Measurements from ENCODE around the gene KEL. TPM values are rescaled to one million over a fixed set of nuclear protein-coding genes. Genes with fewer than 3 reads are reported as not detected.

The KEL gene
- total and polyA plus RNA-seq, 3 donors from 2014 or later: 52.1 to 124 (median 124) TPM

GRCh38 chr7:142917447-142917846 is 44.7 kb downstream of the KEL start:
- H3K4me3 ChIP-seq: no peak overlapping the region
- no peak overlapping the region for H3K27ac ChIP-seq
- no peak for DNase-seq
- intact Hi-C loops (cut with DNase I; ENCODE audit: low total_unique reads): no loop called here
- H3K9me3 ChIP-seq: no peaks in the 10 kb centered on the region
- no peaks in the 10 kb centered on the region for H3K4me1 ChIP-seq
- TF ChIP-seq, protein P1, sequence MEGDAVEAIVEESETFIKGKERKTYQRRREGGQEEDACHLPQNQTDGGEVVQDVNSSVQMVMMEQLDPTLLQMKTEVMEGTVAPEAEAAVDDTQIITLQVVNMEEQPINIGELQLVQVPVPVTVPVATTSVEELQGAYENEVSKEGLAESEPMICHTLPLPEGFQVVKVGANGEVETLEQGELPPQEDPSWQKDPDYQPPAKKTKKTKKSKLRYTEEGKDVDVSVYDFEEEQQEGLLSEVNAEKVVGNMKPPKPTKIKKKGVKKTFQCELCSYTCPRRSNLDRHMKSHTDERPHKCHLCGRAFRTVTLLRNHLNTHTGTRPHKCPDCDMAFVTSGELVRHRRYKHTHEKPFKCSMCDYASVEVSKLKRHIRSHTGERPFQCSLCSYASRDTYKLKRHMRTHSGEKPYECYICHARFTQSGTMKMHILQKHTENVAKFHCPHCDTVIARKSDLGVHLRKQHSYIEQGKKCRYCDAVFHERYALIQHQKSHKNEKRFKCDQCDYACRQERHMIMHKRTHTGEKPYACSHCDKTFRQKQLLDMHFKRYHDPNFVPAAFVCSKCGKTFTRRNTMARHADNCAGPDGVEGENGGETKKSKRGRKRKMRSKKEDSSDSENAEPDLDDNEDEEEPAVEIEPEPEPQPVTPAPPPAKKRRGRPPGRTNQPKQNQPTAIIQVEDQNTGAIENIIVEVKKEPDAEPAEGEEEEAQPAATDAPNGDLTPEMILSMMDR (IDR thresholded peaks at IDR 0.05): no peak
- TF ChIP-seq POLR2A (IDR thresholded peaks at IDR 0.05): no peak
- no peaks in the 10 kb centered on the region for H3K27me3 ChIP-seq
- no peaks in the 10 kb centered on the region for H3K36me3 ChIP-seq (ENCODE audit: low read depth, missing control alignments)
- WGBS, 2 donors: 83 to 85% methylated on average over 3 of the region's 3 CpGs

- no peak overlapping the region for H3K27ac ChIP-seq
- no peaks in the 10 kb centered on the region for H3K9me3 ChIP-seq
- intact Hi-C loops (cut with DNase I; ENCODE audit: low total_unique reads): no loop called here
- 60 to 69% methylated on average over 2 of the region's 2 CpGs for WGBS, 2 donors
- H3K27me3 ChIP-seq: no peaks in the 10 kb centered on the region
- no peaks in the 10 kb centered on the region for H3K36me3 ChIP-seq (ENCODE audit: low read depth, missing control alignments)
- no peak for DNase-seq
- H3K4me1 ChIP-seq: no peaks in the 10 kb centered on the region
- H3K4me3 ChIP-seq: no peak overlapping the region
- TF ChIP-seq, protein P1 (IDR thresholded peaks at IDR 0.05): no peak
- TF ChIP-seq POLR2A (IDR thresholded peaks at IDR 0.05): no peak
These were observed 45.7 kb downstream of the KEL start for GRCh38 chr7:142916508-142916907.

GRCh38 chr7:142915315-142915714 is 46.8 kb downstream of the KEL start:
- TF ChIP-seq, protein P1 (IDR thresholded peaks at IDR 0.05): no peak
- no peak for TF ChIP-seq POLR2A (IDR thresholded peaks at IDR 0.05)
- Histone ChIP-seq H3K4me1 (no peaks in the 10 kb centered on the region), H3K9me3 (no peaks in the 10 kb centered on the region), H3K4me3 (no peak overlapping the region), H3K36me3 (ENCODE audit: low read depth, missing control alignments) (no peaks in the 10 kb centered on the region), H3K27ac (no peak overlapping the region), H3K27me3 (no peaks in the 10 kb centered on the region)
- 89% methylated on average over 8 of the region's 8 CpGs for WGBS, 2 donors
- intact Hi-C loops (cut with DNase I; ENCODE audit: low total_unique reads): no loop called here
- DNase-seq: no peak

DNA sequence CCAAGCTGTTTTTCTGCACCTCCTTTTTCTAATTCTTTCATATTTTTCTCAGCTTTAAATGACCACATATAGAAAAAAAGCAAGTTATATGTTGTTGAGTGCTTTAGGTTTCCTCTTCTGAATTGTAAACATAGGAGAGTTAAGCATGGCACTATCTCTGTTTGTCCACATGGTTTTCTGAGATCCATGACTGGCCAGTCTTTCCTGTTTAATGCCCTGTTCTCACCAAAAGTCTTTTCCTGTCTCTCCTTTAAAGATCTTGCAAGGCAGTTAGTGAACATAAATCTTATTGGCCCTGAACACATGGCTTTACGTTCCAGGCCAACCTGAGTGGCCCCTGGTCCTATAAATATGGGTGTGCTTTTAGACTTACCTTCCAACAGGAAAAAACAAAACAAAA is 48.0 kb downstream of the KEL start:
- intact Hi-C loops (cut with DNase I; ENCODE audit: low total_unique reads): no loop called here
- Histone ChIP-seq H3K9me3 (no peaks in the 10 kb centered on the region), H3K27ac (no peak overlapping the region), H3K27me3 (no peaks in the 10 kb centered on the region), H3K4me1 (no peaks in the 10 kb centered on the region), H3K4me3 (no peak overlapping the region), H3K36me3 (ENCODE audit: low read depth, missing control alignments) (no peaks in the 10 kb centered on the region)
- DNase-seq: no peak
- TF ChIP-seq, protein P1 (IDR thresholded peaks at IDR 0.05): no peak
- TF ChIP-seq POLR2A (IDR thresholded peaks at IDR 0.05): no peak
- WGBS, 2 donors: 50 to 55% methylated on average over 1 of the region's 1 CpG

DNA sequence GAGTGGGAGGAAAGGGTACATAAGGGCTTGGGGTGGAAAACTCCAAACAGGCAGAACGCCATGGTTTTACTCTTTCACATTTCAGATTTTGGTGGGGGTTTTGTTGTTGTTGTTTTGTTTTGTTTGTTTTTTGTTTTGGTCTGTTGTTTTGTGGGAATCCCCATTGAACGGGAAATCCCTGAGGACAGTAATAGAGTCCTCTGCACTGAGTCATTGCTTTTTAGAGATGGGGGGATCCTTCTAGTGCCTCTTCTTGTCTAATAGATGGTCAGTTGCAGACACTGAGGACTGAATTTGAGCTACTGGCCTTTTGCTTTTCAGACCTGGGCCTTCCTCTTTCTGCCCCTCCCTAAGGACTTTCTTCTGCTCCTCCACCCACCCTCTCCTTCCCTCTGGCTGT is 48.6 kb downstream of the KEL start:
- no peaks in the 10 kb centered on the region for H3K27me3 ChIP-seq
- H3K4me1 ChIP-seq: no peaks in the 10 kb centered on the region
- no peak overlapping the region for H3K27ac ChIP-seq
- no peak overlapping the region for H3K4me3 ChIP-seq
- WGBS, 2 donors: 81 to 97% methylated on average over 2 of the region's 2 CpGs
- no peaks in the 10 kb centered on the region for H3K36me3 ChIP-seq (ENCODE audit: low read depth, missing control alignments)
- DNase-seq: no peak
- intact Hi-C loops (cut with DNase I; ENCODE audit: low total_unique reads): no loop called here
- H3K9me3 ChIP-seq: no peaks in the 10 kb centered on the region
- TF ChIP-seq POLR2A (IDR thresholded peaks at IDR 0.05): no peak
- TF ChIP-seq, protein P1 (IDR thresholded peaks at IDR 0.05): no peak
